Ecto neural progenitor cell (in vitro differentiated cells): ENCODE measurements around the gene ZBTB16.
A peak's percentile ranks its signal among the peaks of the same experiment; 100 is the strongest.

Source experiments
- DNase-seq: peaks from one replicate; pipeline ENCODE4 v3.0.0-alpha.2; 2018; ENCODE audit warnings: low spot score

Gene ZBTB16

DNA sequence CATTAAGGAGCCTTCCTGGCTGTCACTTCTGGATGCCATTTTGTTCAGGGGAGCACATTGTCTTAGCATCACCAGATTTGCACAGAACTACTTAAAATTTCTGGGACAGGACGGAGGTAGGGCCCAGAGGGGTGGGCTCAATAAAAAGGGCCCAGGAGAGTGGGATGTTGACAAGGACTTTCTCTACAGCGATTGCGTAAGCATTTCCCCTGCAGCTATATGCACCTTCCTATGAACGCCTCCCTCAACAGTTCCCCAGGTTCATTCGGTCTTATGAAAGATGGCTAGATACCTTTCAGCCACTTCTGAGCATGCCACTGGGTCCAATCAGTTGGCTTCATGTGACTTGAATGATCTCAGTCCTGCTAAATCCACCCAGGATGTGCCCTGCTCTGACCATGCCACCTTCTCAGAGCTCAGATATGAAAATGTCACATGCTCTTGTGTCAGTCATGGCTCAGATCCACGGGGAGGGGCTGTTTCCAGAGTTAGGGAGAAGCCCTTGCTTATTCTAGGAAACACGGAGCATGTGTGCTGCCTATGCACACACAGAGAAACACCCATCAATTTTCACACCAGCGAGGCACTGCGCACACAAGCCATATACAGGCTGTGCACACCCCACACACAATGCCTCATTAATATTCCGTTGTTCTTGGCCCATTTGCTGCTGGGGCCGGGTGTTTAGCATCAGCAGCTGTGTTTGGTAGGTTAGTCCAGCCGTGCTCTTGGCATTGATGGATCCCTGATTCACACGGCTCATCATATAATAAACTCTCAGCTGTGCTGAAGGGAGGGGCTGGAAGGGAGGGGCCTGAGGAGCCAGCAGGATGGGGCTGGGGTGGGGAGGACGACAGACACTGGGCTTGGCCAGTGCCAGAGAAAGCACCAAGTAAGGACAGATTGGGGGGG is 184.2 kb downstream of the ZBTB16 start:
- no peak for DNase-seq

DNA sequence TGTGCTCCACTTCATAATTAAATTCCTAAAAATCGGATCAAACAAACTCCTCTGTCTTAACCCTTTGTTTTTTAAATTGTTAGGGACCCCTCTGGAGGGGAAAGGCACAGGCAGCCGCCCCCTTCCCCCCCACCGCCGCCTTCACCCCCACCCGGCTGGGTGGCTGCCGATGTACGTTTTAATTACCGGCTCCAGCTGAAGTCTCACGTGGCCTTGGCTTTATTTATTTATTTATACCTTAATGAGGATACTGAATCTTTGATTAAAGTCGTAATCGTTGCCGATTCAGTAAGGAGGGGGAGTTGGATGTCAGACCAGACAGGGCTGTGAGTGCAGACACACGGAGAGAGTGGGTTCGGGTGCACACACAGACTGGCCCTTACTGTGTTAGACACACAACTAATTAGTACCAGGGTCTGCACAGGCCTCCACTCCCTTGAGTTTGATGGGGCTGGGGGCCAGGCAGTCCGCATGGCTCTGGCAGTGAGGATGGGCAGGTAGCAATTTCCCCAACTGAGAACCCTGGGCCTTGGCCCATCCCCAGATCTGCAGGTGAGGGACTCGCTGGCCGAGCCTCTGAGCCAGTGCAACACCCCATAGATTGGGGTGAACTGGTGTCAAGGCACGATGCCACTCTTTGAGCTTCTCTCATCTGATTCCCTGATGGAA is 185.3 kb downstream of the ZBTB16 start:
- DNase-seq: no peak

DNA sequence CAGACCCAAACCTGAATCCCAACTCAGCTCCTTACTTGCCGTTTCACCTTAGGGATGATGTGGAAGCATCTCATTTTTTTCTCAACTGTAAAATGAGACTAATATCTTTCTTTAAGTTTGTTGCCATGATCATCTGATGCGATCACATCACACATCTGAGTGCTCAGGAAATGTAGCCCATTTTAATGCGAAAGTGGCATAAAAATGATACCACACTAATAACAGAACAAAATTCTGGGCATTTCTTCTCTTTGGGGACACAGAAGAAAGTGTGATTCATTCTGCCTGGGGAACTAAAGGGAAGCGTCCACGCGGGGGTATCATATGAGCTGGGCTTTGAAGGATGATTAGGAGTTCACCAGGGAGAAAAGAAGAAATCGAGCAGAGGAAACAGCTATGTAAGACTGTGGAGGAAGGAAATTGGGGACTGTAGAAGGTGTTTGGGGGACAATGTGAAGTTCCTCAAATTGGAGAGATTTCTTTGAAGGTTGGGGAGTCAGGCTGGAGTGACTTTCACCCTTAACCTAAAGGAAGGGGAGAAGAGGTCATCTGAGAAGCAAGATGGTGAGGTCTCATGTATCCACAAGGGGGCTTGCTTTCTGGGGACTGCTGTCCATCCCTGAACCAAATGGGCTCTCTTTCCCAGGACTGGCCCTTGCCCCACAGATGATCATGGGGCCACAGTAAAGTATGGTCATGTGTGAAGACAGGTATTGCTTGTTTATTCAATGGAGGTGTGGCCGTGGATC is 187.0 kb downstream of the ZBTB16 start:
- no peak for DNase-seq

DNA sequence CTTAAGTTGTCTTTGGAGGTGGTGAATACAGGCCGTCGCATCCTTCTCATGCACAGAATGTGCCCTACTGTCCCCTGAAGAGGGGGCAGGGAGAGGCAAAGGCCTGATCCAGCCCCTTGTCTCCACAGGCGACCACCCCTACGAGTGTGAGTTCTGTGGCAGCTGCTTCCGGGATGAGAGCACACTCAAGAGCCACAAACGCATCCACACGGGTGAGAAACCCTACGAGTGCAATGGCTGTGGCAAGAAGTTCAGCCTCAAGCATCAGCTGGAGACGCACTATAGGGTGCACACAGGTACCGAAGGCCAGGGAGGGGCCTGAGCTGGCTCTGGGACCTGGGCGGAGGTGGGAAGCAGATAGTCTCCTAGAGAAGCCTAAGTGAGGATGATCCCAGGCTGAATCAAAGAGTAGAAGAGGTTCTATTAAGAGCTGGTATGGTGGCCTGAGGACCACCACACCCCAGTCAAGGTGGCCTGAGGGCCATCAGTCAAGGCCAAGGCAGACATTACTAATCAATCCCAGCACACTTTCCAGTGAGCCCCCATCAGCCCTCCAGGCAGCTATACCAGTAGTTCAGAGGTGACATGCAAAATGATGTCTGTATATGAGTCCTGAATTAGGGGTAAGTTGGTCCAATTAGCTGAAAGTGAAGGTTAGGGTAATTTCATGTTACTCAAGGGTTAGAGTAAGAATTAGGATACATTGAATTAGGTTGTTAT is 187.7 kb downstream of the ZBTB16 start:
- no peak for DNase-seq

DNA sequence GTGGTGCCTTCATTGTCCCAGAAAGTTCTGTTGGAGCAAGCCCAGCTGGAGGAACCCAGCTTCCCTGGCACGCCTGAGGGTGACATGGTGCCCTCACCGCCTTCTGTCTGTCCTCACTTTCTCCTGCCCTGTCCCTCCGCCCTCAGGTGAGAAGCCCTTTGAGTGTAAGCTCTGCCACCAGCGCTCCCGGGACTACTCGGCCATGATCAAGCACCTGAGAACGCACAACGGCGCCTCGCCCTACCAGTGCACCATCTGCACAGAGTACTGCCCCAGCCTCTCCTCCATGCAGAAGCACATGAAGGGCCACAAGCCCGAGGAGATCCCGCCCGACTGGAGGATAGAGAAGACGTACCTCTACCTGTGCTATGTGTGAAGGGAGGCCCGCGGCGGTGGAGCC is 190.7 kb downstream of the ZBTB16 start:
- no peak for DNase-seq

DNA sequence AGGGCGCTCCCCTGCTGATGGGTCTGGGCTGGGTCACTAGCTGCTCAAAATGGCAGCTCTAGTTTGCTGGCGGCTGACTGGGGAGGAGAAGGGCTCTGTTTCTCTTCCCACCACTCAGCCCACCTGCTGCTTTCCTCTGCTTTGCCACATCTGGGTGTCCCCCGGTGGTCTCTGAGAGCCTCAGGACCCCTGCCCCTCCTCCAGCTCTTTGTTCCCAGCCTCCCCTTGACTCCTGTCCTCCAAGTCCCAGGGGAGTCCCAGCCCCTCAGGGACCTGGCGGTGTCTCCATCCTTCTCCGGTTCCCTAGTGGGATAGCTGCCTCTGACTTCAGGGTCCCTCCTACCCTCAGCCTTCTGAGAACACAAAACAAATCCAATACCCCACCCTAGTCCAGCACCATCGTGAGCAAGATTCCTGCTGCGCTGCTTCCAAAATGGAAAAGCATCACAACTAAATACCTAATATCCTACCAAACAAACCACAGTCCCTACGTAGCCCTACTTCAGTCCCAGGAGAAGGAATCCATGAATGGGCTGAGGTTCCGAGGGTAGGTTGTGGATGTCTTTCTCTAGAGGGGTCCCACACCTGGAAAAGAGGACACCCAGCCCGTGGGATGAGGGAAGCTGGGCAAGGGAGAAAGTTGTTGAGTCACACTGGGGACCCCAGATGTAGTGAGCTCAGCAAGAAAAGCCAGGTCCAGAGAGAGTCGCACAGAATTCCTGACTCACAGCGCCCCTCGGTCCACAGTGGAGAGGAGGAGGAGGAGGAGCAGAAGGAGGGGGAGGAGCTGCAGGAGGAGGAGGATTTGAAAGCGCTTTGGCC is 191.7 kb downstream of the ZBTB16 start:
- no peak for DNase-seq

DNA sequence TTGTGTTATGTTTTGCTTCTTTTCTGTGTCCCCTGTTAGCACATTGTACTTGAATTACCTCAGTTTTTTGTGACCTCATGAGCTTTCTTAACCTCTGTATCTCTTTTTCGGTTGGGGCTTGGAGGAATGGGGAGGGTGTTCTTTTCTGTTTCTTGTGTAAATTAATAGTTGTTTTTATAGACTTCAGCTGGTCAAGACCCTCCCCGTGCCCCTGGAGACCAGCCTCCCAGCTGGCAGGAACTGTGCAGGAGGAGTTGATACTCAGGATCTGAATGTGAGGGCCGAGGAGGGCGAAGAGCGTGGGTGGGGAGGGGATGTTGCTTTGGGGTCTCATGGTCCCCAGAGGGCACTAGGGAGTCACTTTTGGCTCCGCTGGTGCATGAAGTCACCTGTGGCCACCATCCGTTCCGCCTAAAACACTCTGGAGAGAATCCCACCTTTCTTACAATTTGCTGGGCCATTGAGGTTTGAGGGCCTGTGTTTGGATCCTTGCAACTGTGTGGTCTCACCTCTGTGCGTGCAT is 192.4 kb downstream of the ZBTB16 start:
- no peak for DNase-seq

DNA sequence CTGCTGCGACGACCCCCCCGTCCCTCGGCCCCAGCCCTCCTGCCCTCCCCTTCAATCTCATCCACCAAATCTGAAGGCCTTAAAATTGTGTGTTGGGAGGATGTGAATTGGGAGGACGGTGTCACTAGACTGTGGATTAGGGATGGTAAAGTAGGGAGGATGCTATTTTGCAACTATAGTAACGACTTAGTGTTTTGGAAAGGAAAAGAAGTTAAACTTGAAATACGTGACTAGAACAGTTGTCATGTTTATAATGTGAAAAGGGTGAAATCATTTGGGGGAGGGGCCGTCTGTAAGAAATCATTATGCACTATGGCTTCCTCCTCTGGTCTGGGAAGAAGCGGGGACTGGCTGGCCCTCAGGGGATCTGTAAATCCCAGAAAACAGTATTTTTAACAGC is 193.3 kb downstream of the ZBTB16 start:
- DNase-seq: no peak

DNA sequence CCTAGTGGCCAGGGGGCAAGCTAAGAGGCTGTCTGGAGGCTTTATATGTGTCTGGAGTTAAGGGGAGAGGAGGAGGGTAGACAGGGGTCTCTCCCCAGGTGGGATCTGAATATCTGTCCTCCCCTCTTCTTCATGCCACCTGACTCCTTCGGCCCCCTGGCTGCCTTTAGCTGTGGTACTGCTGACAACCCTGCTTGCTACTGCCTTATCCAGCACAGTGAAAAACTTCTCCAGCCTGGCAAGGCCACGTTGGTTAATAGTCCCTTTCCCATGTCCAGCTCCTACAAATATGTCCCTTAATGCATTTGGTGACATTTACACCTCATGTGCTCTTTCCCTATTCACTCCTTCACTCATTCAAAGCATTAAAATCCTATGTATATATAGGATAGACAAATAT is 194.3 kb downstream of the ZBTB16 start:
- DNase-seq: no peak

DNA sequence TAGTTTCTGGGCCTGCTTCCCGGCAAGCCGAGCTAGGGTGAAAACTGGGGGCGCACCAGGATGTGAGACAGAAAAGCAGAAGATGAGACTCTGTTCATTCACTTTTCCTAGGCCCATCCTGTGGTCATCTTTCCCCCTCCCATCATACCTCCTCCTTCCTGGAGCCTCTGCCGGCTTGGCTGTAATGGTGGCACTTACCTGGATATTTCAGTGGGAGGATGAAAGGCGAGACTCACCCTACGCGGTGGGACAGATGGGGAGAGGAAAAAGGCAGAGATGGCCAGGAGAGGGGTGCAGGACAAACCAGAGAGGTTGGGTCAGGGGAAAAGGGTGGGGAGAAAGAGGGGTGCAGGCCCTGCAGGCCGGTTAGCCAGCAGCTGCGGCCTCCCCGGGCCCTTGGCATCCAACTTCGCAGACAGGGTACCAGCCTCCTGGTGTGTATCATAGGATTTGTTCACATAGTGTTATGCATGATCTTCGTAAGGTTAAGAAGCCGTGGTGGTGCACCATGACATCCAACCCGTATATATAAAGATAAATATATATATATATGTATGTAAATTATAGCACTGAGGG is 195.1 kb downstream of the ZBTB16 start:
- no peak for DNase-seq

DNA sequence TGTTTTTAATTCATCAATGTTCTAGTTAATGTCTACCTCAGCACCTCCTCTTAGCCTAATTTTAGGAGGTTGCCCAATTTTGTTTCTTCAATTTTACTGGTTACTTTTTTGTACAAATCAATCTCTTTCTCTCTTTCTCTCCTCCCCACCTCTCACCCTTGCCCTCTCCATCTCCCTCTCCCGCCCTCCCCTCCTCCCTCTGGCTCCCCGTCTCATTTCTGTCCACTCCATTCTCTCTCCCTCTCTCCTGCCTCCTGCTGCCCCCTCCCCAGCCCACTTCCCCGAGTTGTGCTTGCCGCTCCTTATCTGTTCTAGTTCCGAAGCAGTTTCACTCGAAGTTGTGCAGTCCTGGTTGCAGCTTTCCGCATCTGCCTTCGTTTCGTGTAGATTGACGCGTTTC is 195.8 kb downstream of the ZBTB16 start:
- no peak for DNase-seq

DNA sequence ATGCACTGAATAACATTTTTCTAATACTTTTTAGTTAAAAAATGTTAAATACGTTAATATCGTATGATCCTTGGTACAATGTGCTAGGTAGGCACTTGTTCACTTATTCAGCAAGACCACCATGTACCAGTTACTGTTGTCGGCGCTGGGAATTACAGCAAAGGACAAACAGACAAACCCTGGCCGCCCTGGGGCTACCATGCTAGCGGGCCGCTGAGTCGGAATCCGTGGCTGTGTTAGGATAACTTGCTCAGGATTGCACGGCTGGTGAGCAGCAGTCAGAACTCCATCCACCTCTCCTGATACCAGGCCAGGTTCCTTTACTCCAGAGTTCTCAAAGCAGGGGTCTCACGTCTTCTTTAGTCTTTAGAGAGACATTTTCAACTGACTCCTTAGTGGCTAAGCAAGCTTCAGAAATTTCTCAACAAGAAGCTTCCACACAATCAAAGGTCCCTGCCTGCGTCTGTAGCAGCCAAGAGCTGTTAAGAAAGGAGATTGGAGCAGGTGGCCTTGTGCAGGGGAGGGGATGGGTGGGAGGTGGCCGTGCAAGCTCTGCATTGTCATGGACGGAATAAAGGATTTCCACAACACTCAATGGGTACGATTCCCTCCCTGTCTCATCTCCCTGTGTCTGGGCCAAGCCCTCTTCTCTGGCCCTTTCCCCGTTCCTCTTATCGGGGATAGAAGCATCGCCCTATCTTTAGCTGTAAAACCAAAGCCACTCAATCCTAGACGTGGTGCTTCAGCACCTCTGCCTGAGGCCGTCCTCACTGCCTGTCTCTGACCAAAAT is 196.9 kb downstream of the ZBTB16 start:
- DNase-seq: no peak

DNA sequence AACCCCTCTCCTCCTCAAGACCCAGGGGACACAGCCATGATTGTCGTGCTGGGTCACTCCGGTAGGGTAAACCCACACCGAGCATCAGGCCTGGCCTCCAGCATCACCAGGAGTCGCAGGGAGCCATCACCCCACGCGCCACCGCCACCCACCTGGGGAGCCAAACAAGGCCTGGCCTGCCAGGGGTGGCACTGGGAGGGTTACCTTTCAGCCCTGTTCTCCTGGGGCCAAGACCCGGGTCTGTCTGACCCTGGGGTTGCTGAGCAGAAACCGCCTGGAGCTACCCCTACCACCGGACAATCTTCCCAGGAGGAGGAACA is 197.4 kb downstream of the ZBTB16 start:
- DNase-seq: no peak

DNA sequence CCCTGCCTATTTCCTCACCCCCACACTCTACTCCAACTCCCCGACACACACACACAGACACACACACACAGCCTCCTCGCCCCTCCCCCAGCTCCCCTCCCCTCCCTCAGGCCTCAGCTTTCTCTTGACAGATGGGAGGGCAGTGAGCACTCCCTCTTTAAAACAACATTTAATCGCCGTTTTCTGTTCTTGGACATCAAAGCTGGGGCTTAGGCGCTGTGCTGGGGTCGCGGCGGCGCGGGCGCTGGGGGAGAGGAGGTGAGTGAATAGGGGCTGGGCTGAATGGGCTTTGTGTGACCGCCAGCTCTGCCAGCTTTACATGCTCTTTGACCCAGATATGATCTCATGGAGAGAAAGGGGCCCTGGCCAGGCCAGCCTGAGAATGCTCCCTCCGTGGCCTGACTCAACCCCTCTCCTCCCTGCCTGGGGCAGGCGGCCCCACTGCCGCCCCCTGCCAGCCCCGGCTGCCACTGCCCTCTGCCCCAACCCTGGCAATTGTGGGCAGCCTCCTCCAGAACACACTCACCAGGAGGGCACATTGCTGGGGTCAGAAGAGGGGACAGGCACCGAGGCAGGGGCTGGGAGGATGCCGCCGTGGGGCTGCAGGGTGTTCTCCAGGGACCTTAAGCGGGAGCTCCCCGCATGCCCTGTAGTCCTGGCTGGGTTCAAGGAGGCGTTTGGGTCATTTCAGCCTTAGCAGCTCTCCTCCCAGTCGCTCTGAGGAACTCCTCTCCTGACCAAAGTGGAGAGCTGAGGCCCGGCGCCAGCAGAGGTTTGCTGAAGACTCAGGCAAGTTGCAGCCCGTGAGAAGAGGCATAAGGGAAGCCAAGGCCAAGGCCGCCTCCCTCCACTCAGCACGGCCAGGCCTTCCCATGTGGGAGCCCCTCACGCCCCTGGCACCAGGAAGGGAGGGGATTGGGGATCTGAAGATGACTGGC is 198.4 kb downstream of the ZBTB16 start:
- peak; percentile 90 for DNase-seq

DNA sequence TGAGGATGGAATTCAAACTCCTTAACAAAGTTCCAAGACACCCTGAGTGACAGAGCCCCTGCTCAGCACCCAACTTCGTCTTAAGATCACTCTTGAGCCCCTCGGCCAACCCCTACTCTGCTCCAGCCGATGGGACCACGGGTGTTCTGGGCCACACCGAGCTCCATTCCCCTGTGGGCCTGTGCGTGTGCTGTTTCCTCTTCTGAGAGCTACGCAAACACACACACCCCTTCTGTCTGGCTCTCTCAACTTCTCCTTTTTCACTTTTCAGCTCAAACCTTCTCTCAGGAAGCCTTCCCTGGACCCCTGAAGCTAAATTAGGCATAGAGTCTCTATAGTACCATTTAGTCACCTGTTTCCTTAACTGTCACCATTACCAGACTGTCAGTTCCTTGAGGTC is 199.2 kb downstream of the ZBTB16 start:
- no peak for DNase-seq

DNA sequence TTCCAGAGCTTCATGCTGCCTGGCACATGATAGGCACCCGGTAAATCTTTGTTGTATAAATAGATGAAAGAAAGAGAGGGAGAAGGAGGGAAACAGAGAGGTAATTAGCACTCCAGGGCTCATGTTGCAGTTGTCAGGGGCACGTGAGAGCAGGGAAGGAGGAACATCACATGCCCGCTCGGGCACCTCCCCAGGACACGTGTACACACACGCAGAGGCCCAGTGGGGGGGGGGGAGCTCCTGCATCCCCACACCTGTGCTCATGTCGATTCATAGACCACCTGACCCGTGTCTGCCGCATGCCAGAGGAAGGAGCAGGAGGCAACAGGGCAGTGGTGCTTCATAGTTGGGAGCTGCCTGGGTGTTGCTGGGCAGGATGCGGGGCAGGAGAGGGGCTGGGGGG is 199.6 kb downstream of the ZBTB16 start:
- no peak for DNase-seq

DNA sequence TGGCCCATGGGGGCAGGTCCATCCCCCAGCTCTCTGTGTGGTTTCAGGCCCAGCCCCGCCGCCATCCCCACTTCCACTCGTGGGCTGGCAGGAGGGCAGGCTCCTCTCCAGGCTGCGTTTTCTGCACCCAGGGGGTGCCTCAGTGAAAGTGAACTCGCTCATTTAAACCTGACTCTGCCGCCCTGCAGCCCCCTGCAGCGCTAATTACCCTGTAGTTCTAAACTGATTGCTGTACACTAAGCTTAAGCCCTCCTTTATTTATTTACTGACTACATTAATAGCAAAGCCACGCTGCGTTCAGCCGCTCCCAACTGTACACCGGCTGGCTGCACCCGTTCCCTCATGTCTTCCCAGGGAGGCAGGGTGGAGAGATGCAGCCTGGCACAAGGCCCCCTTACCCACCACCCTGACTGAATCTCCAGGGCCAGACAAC is 200.1 kb downstream of the ZBTB16 start:
- DNase-seq: no peak

DNA sequence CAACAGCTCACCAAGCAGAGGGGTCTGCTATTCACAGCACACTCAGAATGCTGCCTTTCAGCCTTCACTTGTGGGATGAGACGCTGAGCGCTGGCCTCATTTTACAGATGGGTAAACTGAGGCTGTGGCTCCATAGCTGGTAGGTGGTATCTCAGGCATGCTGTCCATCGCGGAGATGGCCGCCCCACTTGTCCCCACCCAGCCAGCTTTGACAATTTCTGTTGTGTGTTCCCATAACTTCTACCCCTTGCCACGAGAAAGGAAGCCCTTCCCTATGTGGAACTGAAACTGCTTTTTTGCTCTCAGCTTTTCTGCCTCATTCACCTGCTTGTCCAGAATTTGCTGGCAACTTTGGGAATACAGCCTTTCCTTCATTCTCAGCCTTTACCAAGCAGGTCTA is 200.6 kb downstream of the ZBTB16 start:
- no peak for DNase-seq

DNA sequence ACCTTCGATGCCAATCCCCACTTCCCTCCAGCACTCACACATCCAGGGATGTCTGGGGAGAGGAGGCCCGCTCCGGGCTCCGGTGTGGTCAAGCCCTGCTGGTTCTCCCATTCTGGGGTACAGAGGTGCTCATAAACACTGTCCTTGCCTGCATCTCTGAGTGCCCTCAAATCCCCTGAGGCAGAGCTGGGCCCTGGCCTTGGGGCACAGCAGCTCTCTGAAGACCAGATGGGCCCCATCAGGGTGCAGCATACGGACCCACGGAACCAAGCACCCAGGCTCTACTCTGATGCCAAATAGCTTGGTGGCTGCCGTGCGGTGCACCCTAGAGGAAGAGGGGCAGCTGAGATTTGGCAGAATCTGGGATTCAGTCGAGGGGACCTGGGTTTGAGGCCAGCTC is 201.0 kb downstream of the ZBTB16 start:
- no peak for DNase-seq
